A673 (cell line): ENCODE data around the gene ANKRD13B.

Experiments used
- EZH2 ChIP-seq: fragments of 200-600 bp; sonication (generic); IDR thresholded peaks from 2 replicates; pipeline ENCODE4 v1.6.1; 2017; ENCODE audit warnings: borderline replicate concordance, low read depth, mild to moderate bottlenecking, mixed read lengths, antibody characterized with exemption, low read length; ENCODE audit not compliant: poor library complexity, severe bottlenecking
- TF ChIP-seq, protein P1 (sequence below): fragments of 300-800, 200-600 bp; sonication (generic); conservative IDR thresholded peaks from 2 replicates; pipeline ENCODE4 v1.5.1; 2017; ENCODE audit warnings: low read depth, mild to moderate bottlenecking, antibody characterized with exemption, low read length, moderate library complexity, mixed read lengths

DNA sequence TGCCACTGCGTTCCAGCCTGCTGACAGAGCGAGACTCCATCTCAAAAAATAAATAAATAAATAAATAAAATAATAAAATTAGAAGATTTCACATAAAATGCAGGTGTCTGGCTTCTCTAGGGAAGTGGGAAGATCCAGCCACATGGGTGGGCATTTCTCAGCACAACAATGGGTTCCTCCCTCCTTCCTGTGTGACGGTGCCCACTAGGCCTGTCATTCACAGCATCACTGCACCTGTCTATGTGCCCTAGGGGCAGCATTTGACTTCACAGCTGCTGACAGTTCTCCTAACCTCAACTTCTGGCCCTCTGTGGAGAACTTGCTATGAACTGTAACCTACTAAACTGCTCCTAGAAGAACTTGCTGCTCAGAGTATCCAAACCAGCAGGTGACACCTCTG, 29.1 kb upstream of the ANKRD13B start:
- TF ChIP-seq, protein P1, sequence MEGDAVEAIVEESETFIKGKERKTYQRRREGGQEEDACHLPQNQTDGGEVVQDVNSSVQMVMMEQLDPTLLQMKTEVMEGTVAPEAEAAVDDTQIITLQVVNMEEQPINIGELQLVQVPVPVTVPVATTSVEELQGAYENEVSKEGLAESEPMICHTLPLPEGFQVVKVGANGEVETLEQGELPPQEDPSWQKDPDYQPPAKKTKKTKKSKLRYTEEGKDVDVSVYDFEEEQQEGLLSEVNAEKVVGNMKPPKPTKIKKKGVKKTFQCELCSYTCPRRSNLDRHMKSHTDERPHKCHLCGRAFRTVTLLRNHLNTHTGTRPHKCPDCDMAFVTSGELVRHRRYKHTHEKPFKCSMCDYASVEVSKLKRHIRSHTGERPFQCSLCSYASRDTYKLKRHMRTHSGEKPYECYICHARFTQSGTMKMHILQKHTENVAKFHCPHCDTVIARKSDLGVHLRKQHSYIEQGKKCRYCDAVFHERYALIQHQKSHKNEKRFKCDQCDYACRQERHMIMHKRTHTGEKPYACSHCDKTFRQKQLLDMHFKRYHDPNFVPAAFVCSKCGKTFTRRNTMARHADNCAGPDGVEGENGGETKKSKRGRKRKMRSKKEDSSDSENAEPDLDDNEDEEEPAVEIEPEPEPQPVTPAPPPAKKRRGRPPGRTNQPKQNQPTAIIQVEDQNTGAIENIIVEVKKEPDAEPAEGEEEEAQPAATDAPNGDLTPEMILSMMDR: no peak
- TF ChIP-seq EZH2: no peak
